ENCODE results near the gene PCID2.

- TF ChIP-seq, protein P1, sequence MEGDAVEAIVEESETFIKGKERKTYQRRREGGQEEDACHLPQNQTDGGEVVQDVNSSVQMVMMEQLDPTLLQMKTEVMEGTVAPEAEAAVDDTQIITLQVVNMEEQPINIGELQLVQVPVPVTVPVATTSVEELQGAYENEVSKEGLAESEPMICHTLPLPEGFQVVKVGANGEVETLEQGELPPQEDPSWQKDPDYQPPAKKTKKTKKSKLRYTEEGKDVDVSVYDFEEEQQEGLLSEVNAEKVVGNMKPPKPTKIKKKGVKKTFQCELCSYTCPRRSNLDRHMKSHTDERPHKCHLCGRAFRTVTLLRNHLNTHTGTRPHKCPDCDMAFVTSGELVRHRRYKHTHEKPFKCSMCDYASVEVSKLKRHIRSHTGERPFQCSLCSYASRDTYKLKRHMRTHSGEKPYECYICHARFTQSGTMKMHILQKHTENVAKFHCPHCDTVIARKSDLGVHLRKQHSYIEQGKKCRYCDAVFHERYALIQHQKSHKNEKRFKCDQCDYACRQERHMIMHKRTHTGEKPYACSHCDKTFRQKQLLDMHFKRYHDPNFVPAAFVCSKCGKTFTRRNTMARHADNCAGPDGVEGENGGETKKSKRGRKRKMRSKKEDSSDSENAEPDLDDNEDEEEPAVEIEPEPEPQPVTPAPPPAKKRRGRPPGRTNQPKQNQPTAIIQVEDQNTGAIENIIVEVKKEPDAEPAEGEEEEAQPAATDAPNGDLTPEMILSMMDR (IDR thresholded peaks at IDR 0.05) = no peak
- TF ChIP-seq EZH2phosphoT487 (IDR thresholded peaks at IDR 0.05) = no peak
Measured at GRCh38 chr13:113170511-113170910, 38.0 kb downstream of the PCID2 start.
